GM18951 (cell line): ENCODE results near the gene PCDH11Y.
"Not testable (repeated sequence)": the region's sequence is repeated elsewhere in the genome, so short reads cannot be mapped to it uniquely, and the experiment has no call there.

Experiments used
- in situ Hi-C: fragments of 300-500 bp; cut with MboI; formaldehyde crosslinking; loops from one replicate; pipeline ENCODE4 v1.12.0; 2022; ENCODE audit warnings: low sequenced_read_pairs, mixed read lengths, inconsistent platforms; ENCODE audit not compliant: unreplicated experiment

PCDH11Y gene, protein sequence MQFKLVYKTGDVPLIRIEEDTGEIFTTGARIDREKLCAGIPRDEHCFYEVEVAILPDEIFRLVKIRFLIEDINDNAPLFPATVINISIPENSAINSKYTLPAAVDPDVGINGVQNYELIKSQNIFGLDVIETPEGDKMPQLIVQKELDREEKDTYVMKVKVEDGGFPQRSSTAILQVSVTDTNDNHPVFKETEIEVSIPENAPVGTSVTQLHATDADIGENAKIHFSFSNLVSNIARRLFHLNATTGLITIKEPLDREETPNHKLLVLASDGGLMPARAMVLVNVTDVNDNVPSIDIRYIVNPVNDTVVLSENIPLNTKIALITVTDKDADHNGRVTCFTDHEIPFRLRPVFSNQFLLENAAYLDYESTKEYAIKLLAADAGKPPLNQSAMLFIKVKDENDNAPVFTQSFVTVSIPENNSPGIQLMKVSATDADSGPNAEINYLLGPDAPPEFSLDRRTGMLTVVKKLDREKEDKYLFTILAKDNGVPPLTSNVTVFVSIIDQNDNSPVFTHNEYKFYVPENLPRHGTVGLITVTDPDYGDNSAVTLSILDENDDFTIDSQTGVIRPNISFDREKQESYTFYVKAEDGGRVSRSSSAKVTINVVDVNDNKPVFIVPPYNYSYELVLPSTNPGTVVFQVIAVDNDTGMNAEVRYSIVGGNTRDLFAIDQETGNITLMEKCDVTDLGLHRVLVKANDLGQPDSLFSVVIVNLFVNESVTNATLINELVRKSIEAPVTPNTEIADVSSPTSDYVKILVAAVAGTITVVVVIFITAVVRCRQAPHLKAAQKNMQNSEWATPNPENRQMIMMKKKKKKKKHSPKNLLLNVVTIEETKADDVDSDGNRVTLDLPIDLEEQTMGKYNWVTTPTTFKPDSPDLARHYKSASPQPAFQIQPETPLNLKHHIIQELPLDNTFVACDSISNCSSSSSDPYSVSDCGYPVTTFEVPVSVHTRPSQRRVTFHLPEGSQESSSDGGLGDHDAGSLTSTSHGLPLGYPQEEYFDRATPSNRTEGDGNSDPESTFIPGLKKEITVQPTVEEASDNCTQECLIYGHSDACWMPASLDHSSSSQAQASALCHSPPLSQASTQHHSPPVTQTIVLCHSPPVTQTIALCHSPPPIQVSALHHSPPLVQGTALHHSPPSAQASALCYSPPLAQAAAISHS (N-terminal part only)

DNA sequence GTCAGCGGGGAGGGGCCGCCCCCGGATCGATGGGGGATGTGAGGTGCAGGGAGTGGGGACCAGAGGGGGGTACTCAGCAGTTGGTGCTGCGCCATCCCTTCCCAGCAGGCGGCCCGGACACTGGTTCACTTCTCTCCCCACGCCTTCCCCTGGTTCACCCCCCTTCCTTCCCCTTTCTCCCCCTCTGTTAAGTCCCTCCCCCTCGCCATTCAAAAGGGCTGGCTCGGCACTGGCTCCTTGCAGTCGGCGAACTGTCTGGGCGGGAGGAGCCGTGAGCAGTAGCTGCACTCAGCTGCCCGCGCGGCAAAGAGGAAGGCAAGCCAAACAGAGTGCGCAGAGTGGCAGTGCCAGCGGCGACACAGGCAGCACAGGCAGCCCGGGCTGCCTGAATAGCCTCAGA, at the start of gene PCDH11Y:
TSS of gene PCDH11Y (plus strand) at position 240 of the 400 bp plus-strand sequence. CDS start 56,804 bp downstream, outside the sequence.
- in situ Hi-C loops, result not testable (repeated sequence)

DNA sequence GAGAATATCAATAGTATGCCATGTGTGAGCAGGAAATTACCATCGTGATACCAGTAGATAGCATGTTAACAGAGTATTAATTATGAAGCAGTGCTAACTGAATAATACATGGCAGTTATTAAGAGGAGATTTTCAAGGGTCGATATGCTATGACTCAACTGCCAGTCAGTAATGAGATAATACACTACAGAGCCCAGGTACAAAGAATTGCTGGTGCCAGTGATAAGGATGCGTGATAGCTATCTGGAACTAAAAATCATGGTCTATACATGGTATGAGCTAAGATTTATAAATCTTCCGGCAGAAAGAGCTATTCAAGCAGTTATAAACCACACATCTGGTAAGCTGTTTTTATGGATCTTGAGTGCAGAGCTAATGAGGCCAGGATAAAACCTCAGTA, 32.2 kb upstream of the PCDH11Y start:
- in situ Hi-C loops, result not testable (repeated sequence)

DNA sequence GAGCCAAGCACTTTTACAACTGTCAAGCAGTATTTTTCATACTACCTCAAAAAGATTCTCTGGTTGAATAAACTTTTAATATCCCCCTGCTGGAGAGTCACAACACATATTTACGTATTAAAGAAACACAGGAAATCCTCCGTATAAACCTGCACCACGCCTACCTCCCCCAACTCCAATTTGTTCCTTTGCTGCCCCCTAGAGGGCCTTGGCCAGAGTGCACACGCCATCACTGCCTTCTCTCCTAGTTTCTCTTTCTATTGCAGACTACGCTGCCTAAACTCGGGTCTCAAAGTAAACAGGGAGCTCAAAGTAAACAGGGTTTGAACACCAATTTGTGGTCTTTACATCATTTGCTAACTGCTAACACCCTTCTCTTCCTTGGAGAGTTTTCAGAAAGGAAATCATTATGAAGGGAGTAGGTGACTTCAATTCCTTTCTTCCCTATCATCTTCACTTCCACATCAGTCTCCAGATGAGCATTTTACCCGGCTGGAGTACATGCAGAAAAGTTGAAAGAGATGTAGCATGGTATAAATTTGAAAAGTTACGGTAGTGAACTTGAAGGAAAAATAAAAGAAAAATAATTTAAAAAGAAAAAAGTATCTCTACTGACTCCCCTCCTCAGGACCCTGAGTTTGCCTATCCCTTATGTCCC, 8.2 kb upstream of the PCDH11Y start:
- in situ Hi-C loops, result not testable (repeated sequence)

DNA sequence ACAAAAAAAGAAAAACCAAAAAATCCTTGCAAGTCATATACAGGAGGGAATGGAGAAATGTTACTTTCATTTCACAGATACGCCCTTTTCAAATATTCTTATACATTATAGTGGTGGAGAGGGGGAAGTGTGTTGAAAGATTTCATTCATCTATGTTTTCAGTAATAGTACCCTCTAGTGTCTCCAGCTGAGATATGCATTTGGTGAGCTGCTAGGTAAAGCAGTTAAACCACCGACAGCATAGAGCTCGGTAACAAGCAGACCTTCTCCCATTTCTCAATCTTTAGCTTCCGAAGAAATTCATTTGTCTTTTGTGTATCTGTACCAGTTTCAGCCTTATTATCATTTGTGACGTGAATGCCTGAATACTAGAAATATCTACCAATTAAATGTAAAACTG, 5.2 kb upstream of the PCDH11Y start:
- in situ Hi-C loops, result not testable (repeated sequence)

- in situ Hi-C loops, result not testable (repeated sequence)
Observed at GRCh38 chrY:5002476-5003184, 2.5 kb downstream of the PCDH11Y start.

DNA sequence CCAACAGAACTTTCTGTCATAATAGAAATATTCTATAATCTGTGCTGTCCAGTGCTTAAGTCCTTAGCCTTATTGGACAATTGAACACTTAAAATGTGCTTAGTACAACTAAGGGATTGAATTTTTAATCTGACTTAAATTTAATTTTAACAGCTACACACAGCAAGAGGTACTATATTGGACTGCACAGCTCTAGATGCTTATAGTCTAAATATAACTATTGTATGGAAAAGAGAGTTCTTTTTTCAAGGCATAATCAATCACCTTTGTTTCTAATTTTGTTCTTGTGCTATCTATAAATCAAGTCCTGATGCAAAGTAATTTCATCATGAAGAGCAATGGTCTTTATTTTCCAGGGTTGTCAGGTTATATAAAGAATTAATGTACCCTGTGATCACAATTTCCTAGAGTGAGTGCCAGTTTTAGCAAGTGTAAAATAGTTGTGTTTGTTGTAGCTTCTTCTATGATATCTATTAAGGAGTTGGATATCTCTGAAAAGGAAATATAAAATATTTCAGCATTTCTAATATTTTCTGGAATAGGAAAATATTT, 39.0 kb downstream of the PCDH11Y start:
- in situ Hi-C loops, result not testable (repeated sequence)

GRCh38 chrY:5083017-5083416, 82.9 kb downstream of the PCDH11Y start:
- in situ Hi-C loops, result not testable (repeated sequence)

DNA sequence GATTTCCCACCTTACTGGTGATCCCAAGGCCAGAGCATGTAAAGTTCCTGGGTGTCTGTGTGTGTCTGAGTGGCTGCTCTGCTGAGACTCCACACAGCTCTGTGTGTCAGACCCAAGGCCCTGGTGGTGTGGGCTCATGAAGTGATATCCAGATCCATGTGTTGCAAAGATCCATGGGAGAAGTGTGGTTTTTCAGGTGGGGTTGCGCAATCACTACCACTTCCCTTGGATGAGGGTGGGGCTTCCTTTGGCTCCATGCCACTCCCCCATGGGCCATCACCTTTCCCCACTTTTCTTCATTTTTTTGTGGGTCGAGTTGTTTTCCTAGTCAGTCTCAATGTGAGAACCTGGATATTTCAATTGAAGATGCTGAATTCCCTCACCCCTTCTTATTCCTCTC, 182.9 kb downstream of the PCDH11Y start:
- in situ Hi-C loops, result not testable (repeated sequence)

DNA sequence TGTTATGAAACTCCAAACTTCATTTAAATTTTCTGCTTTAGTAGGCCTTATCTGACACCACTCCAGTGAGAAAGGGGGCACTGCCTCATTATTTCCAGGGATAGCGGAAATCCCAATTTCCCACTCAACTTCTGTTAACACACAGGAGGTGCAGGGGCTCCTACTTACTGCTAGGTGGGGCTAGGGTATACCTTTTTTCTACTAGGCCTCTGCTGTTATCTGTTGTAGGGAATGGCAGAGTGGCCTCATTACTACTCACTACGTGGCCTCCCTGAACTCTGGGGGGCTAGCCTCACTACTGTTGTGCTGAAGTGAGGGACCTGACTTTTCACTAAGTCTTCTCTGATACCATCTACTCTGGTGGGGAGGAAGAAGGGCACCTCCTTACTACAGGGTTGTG, 215.0 kb downstream of the PCDH11Y start:
- in situ Hi-C loops, result not testable (repeated sequence)

GRCh38 chrY:5324931-5325330, 324.8 kb downstream of the PCDH11Y start:
- in situ Hi-C loops, result not testable (repeated sequence)

- in situ Hi-C loops, result not testable (repeated sequence)
Observed at GRCh38 chrY:5342220-5342619, 342.1 kb downstream of the PCDH11Y start.

DNA sequence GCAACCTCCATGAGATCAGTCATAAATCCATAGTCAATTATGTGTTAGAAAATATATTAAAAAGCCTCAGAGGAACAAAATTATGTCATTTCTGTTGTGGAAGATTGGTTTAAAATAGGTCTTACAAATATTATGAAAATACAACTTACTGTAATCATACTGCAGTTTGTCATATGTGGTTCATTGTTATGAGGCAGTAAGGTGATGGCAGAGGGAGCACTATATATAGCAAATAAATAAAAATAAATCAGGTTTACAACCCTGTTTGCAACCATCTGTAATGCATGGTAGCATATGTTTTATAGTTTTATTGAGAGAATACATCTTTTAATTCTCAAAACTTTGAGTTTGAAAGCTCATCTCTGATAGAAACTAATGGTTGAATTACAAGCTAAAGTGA, 543.6 kb downstream of the PCDH11Y start:
- in situ Hi-C loops, result not testable (repeated sequence)

- in situ Hi-C loops, result not testable (repeated sequence)
Observed at GRCh38 chrY:5638589-5638988, 638.5 kb downstream of the PCDH11Y start.

DNA sequence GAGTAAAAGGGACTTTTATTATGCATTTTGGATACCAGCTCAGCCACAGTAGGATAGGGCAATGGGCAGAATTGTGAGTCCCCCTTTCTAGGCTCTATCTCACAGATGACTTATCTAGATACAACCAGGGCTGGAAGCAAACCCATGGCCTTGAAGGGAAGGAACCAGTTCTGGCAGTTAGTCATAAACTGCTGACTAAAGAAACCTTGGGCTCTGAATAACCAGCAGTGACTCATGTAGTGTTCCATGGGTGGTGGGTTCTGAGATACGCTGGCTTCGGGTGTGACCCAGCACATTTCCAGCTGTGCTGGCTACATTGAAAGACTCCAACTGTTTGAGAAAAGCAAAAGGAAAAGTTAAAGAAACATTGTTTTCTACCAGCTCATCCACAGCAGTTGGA, 679.2 kb downstream of the PCDH11Y start:
- in situ Hi-C loops, result not testable (repeated sequence)

- in situ Hi-C loops, result not testable (repeated sequence)
Observed at GRCh38 chrY:5708727-5709126, 708.6 kb downstream of the PCDH11Y start.

GRCh38 chrY:5709788-5710381, 709.8 kb downstream of the PCDH11Y start:
- in situ Hi-C loops, result not testable (repeated sequence)

DNA sequence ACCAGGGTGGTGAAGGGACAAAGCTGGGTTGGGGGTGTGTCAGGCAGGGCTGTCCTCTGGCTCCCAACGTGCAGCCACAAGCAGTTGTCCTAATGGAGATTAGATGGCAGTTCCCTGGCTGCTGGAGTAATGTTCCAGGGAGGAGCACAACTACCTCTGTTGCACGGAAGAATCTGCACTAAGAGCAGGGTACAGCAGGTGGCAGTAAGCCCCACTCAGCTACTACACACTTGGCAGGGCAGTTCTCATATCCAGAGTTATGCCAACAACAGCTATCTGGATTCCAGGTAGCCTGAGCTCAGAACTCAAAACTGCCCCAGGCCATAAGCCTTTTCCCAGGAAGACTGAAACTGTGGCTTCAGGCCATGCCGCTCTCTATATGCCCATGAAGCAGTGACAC, 761.3 kb downstream of the PCDH11Y start:
- in situ Hi-C loops, result not testable (repeated sequence)

DNA sequence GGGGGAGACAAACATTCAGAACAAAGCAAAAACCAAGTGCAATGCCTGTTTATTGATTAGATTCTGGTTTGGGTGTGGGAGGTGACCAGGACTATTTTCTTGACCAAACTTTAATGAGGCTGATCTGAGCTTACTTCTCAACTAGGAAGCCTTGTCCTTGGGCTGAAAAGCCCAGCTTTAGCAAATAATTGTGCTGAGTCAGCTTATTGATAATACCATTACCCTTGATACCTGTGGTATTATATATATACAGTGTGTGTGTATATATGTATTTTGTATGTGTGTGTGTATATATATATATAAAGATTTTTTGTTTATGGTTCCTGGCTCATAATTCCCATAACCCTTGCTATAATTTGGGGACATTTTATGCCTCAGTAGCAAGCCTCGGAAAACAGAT, 776.4 kb downstream of the PCDH11Y start:
- in situ Hi-C loops, result not testable (repeated sequence)
